ENCODE results near the gene NACC2. TPM values are rescaled to one million over a fixed set of nuclear protein-coding genes. Genes with fewer than 3 reads are reported as not detected.

Gene NACC2
- total RNA-seq, 2 experiments from 2014 or later = 5.6 to 6.4 TPM

GRCh38 chr9:136007934-136008692, 87.0 kb downstream of the NACC2 start:
- no peak for DNase-seq
- H3K27me3 Mint-ChIP-seq (ENCODE audit: low read depth) = no peaks in the 10 kb centered on the region
- H3K27ac Mint-ChIP-seq = no peak overlapping the region
- POLR2A ChIA-PET = no interaction called here
- CTCF ChIA-PET = no interaction called here
- H3K9me3 Mint-ChIP-seq (ENCODE audit: insufficient read depth) = no peaks in the 10 kb centered on the region
- ATAC-seq = no peak
- no peak overlapping the region for H3K4me3 Mint-ChIP-seq
- no peaks in the 10 kb centered on the region for H3K36me3 Mint-ChIP-seq (ENCODE audit: low read depth)
- no peaks in the 10 kb centered on the region for H3K4me1 Mint-ChIP-seq (ENCODE audit: low read depth)

- ChIA-PET CTCF (no interaction called here), POLR2A (interaction anchor here (0.5 kb wide), 1 partner anchor 13 kb away, joined by 3 read pairs; no protein-coding TSS in a partner anchor)
- no peak for DNase-seq
- no peaks in the 10 kb centered on the region for H3K4me1 Mint-ChIP-seq (ENCODE audit: low read depth)
- H3K27ac Mint-ChIP-seq = no peak overlapping the region
- no peaks in the 10 kb centered on the region for H3K36me3 Mint-ChIP-seq (ENCODE audit: low read depth)
- no peaks in the 10 kb centered on the region for H3K9me3 Mint-ChIP-seq (ENCODE audit: insufficient read depth)
- H3K4me3 Mint-ChIP-seq = no peak overlapping the region
- no peaks in the 10 kb centered on the region for H3K27me3 Mint-ChIP-seq (ENCODE audit: low read depth)
- no peak for ATAC-seq
Measured at GRCh38 chr9:136007276-136007933, 87.7 kb downstream of the NACC2 start.

- Mint-ChIP-seq H3K36me3 (ENCODE audit: low read depth) (no peaks in the 10 kb centered on the region), H3K9me3 (ENCODE audit: insufficient read depth) (no peaks in the 10 kb centered on the region), H3K27ac (no peak overlapping the region), H3K4me3 (no peak overlapping the region), H3K27me3 (ENCODE audit: low read depth) (no peaks in the 10 kb centered on the region), H3K4me1 (ENCODE audit: low read depth) (no peaks in the 10 kb centered on the region)
- DNase-seq (no peak), ATAC-seq (no peak)
- ChIA-PET POLR2A (no interaction called here), CTCF (no interaction called here)
Measured at GRCh38 chr9:136006169-136006568, 88.9 kb downstream of the NACC2 start.

- POLR2A ChIA-PET = no interaction called here
- no peak overlapping the region for H3K27ac Mint-ChIP-seq
- H3K36me3 Mint-ChIP-seq (ENCODE audit: low read depth) = no peaks in the 10 kb centered on the region
- CTCF ChIA-PET = no interaction called here
- DNase-seq (no peak), ATAC-seq (no peak)
- H3K9me3 Mint-ChIP-seq (ENCODE audit: insufficient read depth) = no peaks in the 10 kb centered on the region
- H3K4me3 Mint-ChIP-seq = no peak overlapping the region
- no peaks in the 10 kb centered on the region for H3K4me1 Mint-ChIP-seq (ENCODE audit: low read depth)
- no peaks in the 10 kb centered on the region for H3K27me3 Mint-ChIP-seq (ENCODE audit: low read depth)
Measured at GRCh38 chr9:136004712-136005111, 90.4 kb downstream of the NACC2 start.

GRCh38 chr9:136004219-136004618, 90.9 kb downstream of the NACC2 start:
- ChIA-PET POLR2A (no interaction called here), CTCF (no interaction called here)
- H3K36me3 Mint-ChIP-seq (ENCODE audit: low read depth) = no peaks in the 10 kb centered on the region
- H3K27ac Mint-ChIP-seq = no peak overlapping the region
- ATAC-seq (no peak), DNase-seq (no peak)
- H3K4me1 Mint-ChIP-seq (ENCODE audit: low read depth) = no peaks in the 10 kb centered on the region
- no peaks in the 10 kb centered on the region for H3K9me3 Mint-ChIP-seq (ENCODE audit: insufficient read depth)
- H3K4me3 Mint-ChIP-seq = no peak overlapping the region
- no peaks in the 10 kb centered on the region for H3K27me3 Mint-ChIP-seq (ENCODE audit: low read depth)

- ChIA-PET CTCF (no interaction called here), POLR2A (no interaction called here)
- H3K27me3 Mint-ChIP-seq (ENCODE audit: low read depth) = no peaks in the 10 kb centered on the region
- DNase-seq (no peak), ATAC-seq (no peak)
- no peaks in the 10 kb centered on the region for H3K4me1 Mint-ChIP-seq (ENCODE audit: low read depth)
- H3K4me3 Mint-ChIP-seq = no peak overlapping the region
- H3K27ac Mint-ChIP-seq = no peak overlapping the region
- no peaks in the 10 kb centered on the region for H3K9me3 Mint-ChIP-seq (ENCODE audit: insufficient read depth)
- no peaks in the 10 kb centered on the region for H3K36me3 Mint-ChIP-seq (ENCODE audit: low read depth)
Measured at GRCh38 chr9:136003411-136004218, 91.5 kb downstream of the NACC2 start.

GRCh38 chr9:136002881-136003280, 92.2 kb downstream of the NACC2 start:
- Mint-ChIP-seq H3K27ac (no peak overlapping the region), H3K27me3 (ENCODE audit: low read depth) (no peaks in the 10 kb centered on the region), H3K4me1 (ENCODE audit: low read depth) (no peaks in the 10 kb centered on the region), H3K36me3 (ENCODE audit: low read depth) (no peaks in the 10 kb centered on the region), H3K4me3 (no peak overlapping the region), H3K9me3 (ENCODE audit: insufficient read depth) (no peaks in the 10 kb centered on the region)
- POLR2A ChIA-PET = no interaction called here
- DNase-seq (no peak), ATAC-seq (no peak)
- CTCF ChIA-PET = no interaction called here

GRCh38 chr9:136002215-136002614, 92.9 kb downstream of the NACC2 start:
- Mint-ChIP-seq H3K4me1 (ENCODE audit: low read depth) (no peaks in the 10 kb centered on the region), H3K4me3 (no peak overlapping the region), H3K27me3 (ENCODE audit: low read depth) (no peaks in the 10 kb centered on the region), H3K27ac (no peak overlapping the region), H3K9me3 (ENCODE audit: insufficient read depth) (no peaks in the 10 kb centered on the region), H3K36me3 (ENCODE audit: low read depth) (no peaks in the 10 kb centered on the region)
- DNase-seq (no peak), ATAC-seq (no peak)
- CTCF ChIA-PET = no interaction called here
- POLR2A ChIA-PET = no interaction called here

- CTCF ChIA-PET = no interaction called here
- H3K36me3 Mint-ChIP-seq (ENCODE audit: low read depth) = no peaks in the 10 kb centered on the region
Measured at GRCh38 chr9:136001231-136001630, 93.9 kb downstream of the NACC2 start.

GRCh38 chr9:135998410-135999071, 96.5 kb downstream of the NACC2 start:
- Mint-ChIP-seq H3K36me3 (ENCODE audit: low read depth) (no peaks in the 10 kb centered on the region), H3K4me1 (ENCODE audit: low read depth) (peaks cover 5% of the 10 kb centered on the region), H3K9me3 (ENCODE audit: insufficient read depth) (no peaks in the 10 kb centered on the region), H3K27me3 (ENCODE audit: low read depth) (no peaks in the 10 kb centered on the region), H3K4me3 (no peak overlapping the region), H3K27ac (no peak overlapping the region)
- no peak for ATAC-seq
- ChIA-PET CTCF (no interaction called here), POLR2A (no interaction called here)
- no peak for DNase-seq

More at GRCh38 chr9:136001231-136001630, 93.9 kb downstream of the NACC2 start:
- no peak overlapping the region for H3K4me3 Mint-ChIP-seq
- H3K9me3 Mint-ChIP-seq (ENCODE audit: insufficient read depth) = no peaks in the 10 kb centered on the region
- no peaks in the 10 kb centered on the region for H3K27me3 Mint-ChIP-seq (ENCODE audit: low read depth)
- DNase-seq = no peak
- POLR2A ChIA-PET = no interaction called here
- no peak for ATAC-seq
- no peak overlapping the region for H3K27ac Mint-ChIP-seq
- no peaks in the 10 kb centered on the region for H3K4me1 Mint-ChIP-seq (ENCODE audit: low read depth)

- Mint-ChIP-seq H3K4me3 (no peak overlapping the region), H3K36me3 (ENCODE audit: low read depth) (no peaks in the 10 kb centered on the region), H3K27ac (no peak overlapping the region), H3K4me1 (ENCODE audit: low read depth) (peaks cover 5% of the 10 kb centered on the region), H3K9me3 (ENCODE audit: insufficient read depth) (no peaks in the 10 kb centered on the region), H3K27me3 (ENCODE audit: low read depth) (no peaks in the 10 kb centered on the region)
- CTCF ChIA-PET = no interaction called here
- no peak for DNase-seq
- POLR2A ChIA-PET = no interaction called here
- no peak for ATAC-seq
Measured at GRCh38 chr9:135998016-135998380, 97.1 kb downstream of the NACC2 start.

Measured in activated CD8-positive, alpha-beta T cell treated with anti-CD3 and anti-CD28 coated beads, Interleukin-2, amount 10 ng/mL, durations not matched to agents 7 days and 5 days (primary cell).